Cardiac muscle cell (in vitro differentiated cells and primary cell): Measurements from ENCODE around the gene SH3TC1. TPM values are rescaled to one million over a fixed set of nuclear protein-coding genes. Genes with fewer than 3 reads are reported as not detected.

Experiments
- DNase-seq, 2 donors: peaks; one replicate each; pipeline versions ENCODE4 v3.0.0 to v3.0.0-alpha.2; 2010 to 2017; ENCODE audit warnings: low read depth in 1 of 2, low spot score in 1 of 2
- H3K27ac ChIP-seq: fragments of 200-600 bp; sonication (generic); 2 replicates; pipeline ENCODE4 v1.5.1; 2016
- H3K27me3 ChIP-seq: fragments of 200-600 bp; sonication (generic); 2 replicates; pipeline ENCODE4 v1.6.0; 2016; ENCODE audit warnings: control low read depth
- H3K36me3 ChIP-seq: fragments of 200-600 bp; sonication (generic); 2 replicates; pipeline ENCODE4 v1.5.1; 2016; ENCODE audit warnings: control low read depth
- H3K4me1 ChIP-seq: fragments of 200-600 bp; sonication (generic); 2 replicates; pipeline ENCODE4 v1.8.1; 2017; ENCODE audit warnings: low read depth, mild to moderate bottlenecking, mixed run types
- H3K4me3 ChIP-seq: fragments of 200-600 bp; sonication (generic); 2 replicates; pipeline ENCODE4 v1.5.1; 2016; ENCODE audit warnings: mild to moderate bottlenecking
- H3K9me3 ChIP-seq: fragments of 200-600 bp; sonication (generic); 2 replicates; pipeline ENCODE4 v1.5.1; 2017; ENCODE audit warnings: low read depth, mild to moderate bottlenecking, control low read depth
- CTCF ChIP-seq: IDR thresholded peaks from 2 replicates; pipeline ENCODE4 v1.5.1; 2012; ENCODE audit warnings: low read depth, mild to moderate bottlenecking, low read length
- polyA plus RNA-seq: library from polyadenylated mRNA; unstranded; fragments of >200 nt; fragmentation: Nextera tagmentation; extraction: Ambion mirVana; gene quantifications from 2 replicates; pipeline ENCODE4 v1.2.1, GENCODE V29; 2016
- total RNA-seq: library from RNA; depleted of rRNA; stranded (reverse); fragments of >200 nt; gene quantifications from 2 replicates; pipeline ENCODE4 v1.2.3, GENCODE V29; 2016

The SH3TC1 gene
- total and polyA plus RNA-seq, 2 experiments from 2014 or later: 0.57 to 3.8 TPM

DNA sequence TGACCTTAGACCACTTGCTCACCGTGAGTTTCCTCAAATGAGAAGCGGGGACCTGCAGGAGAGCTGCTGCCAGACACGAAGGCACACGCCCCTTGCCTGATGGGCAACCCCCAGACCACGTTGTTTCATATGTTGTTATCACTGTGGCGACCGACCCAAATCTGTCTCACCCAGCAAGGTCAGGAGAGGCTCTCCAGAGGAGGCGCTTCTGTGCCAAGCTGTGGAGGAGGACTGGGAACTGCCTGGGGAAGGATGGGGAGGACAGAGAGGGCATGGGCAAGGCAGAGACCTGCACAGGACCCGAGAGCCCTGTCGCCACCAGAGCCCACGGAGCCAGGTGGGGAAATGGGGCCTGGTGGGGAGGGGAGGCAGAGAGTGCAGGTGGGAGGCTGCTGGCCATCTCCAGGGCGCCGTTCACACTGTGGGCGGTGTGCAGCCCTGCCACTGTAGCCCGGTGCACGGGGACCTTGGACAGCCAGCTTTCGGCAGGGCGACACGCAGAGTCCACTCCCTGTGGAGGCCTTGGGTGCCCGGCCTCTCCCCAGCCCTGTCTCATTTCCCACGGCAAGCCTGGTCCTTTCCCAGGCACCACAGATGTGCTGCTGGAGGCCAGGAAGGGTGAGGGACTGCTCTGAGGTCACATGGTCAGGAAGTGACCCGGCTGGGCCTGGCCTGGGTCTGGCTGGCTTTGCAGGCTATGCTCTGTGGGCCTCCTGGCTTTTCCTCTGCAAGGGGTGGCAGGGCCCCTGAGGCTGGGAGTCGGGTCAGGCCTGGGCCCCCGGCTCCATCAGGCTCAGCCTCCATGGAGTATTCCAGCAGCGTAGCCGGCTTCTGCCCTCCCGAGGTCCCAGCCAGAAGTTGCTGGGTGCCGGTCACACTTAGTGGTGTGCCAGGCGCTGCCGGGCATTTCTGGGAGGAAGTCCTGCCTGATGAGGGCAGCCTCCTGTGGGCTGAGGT, 73.7 kb downstream of the SH3TC1 start:
- no peak for TF ChIP-seq CTCF

GRCh38 chr4:8273450-8273849, 74.4 kb downstream of the SH3TC1 start:
- no peak for TF ChIP-seq CTCF
- no peaks in the 10 kb centered on the region for H3K36me3 ChIP-seq
- H3K27ac ChIP-seq: no peak overlapping the region
- H3K4me1 ChIP-seq: peaks cover 11% of the 10 kb centered on the region
- no peaks in the 10 kb centered on the region for H3K9me3 ChIP-seq
- DNase-seq: no peak
- H3K4me3 ChIP-seq: no peak overlapping the region
- H3K27me3 ChIP-seq: peaks cover 16% of the 10 kb centered on the region

More for the DNA sequence above, 73.7 kb downstream of the SH3TC1 start:
- Histone ChIP-seq H3K27ac (no peak overlapping the region), H3K4me1 (peaks cover 14% of the 10 kb centered on the region), H3K9me3 (no peaks in the 10 kb centered on the region), H3K27me3 (peaks cover 16% of the 10 kb centered on the region), H3K36me3 (no peaks in the 10 kb centered on the region), H3K4me3 (no peak overlapping the region)
- peak in 1 of 2 donors; percentile 40 for DNase-seq

DNA sequence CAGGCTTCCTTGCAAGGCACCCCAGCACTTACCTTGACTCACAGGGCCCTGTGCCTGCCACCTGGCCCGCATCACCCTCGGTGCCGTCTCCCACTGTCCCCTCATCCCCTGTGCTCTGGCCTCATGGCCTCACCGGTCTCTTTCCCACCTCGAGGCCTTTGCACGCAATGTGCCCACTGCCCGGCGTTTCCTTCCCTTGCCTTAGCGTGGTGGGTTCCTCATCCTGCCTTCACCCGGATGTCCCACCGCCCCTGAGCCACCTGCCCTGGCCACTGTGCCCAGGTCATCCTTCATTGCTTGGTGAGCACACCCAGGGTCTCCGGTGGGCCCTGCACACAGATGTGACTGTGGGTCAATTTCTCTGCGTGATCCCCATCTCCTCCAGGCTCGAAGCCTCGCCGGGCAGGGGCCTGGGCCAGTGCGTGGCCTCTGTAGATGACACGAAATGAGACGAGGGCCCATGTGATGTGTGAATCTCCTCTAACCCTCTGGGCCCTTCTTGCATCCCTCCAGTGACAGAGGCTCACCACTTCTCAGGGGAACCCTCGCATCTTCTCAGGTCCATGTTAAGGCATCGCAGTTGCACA, 75.1 kb downstream of the SH3TC1 start:
- DNase-seq: no peak
- H3K4me1 ChIP-seq: peaks cover 4% of the 10 kb centered on the region
- no peak for TF ChIP-seq CTCF
- no peaks in the 10 kb centered on the region for H3K36me3 ChIP-seq
- peaks cover 16% of the 10 kb centered on the region for H3K27me3 ChIP-seq
- no peak overlapping the region for H3K27ac ChIP-seq
- H3K4me3 ChIP-seq: no peak overlapping the region
- no peaks in the 10 kb centered on the region for H3K9me3 ChIP-seq

GRCh38 chr4:8274765-8275547, 75.9 kb downstream of the SH3TC1 start:
- H3K4me3 ChIP-seq: no peak overlapping the region
- peak; percentile 53 for TF ChIP-seq CTCF
- DNase-seq: peak; percentile 67 to 92
- no peak overlapping the region for H3K27ac ChIP-seq
- H3K4me1 ChIP-seq: no peaks in the 10 kb centered on the region
- H3K27me3 ChIP-seq: peaks cover 14% of the 10 kb centered on the region
- H3K9me3 ChIP-seq: no peaks in the 10 kb centered on the region
- no peaks in the 10 kb centered on the region for H3K36me3 ChIP-seq

DNA sequence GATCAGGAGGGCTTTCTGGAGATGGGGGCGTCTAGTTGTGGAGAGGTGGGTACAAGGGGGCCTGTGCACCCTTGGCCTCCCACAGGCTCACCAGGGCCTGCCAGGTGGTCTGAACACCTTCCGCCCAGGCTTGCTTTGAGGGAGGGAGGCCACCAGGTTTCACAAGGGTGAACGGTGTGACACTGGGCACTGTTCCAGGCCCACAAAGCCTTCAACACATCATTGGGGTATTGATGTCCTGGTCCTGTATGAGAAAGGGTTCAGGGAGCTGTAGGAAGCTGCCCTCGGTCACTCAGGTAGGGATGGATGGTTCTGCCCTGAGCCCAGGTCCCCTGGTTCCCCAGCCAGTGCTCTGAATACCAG, 76.4 kb downstream of the SH3TC1 start:
- Histone ChIP-seq H3K27ac (no peak overlapping the region), H3K36me3 (no peaks in the 10 kb centered on the region), H3K4me3 (no peak overlapping the region), H3K9me3 (no peaks in the 10 kb centered on the region), H3K4me1 (no peaks in the 10 kb centered on the region), H3K27me3 (peaks cover 9% of the 10 kb centered on the region)
- no peak for TF ChIP-seq CTCF
- DNase-seq: no peak
